Astrocyte of the cerebellum (primary cell): ENCODE data around the gene PCF11.
A peak's percentile ranks its signal among the peaks of the same experiment; 100 is the strongest.

Experiments
- DNase-seq: peaks from one replicate; pipeline ENCODE4 v3.0.0-alpha.2; 2011; ENCODE audit warnings: low read depth
- H3K4me3 ChIP-seq: 2 replicates; pipeline ENCODE4 v1.5.1; 2011; ENCODE audit warnings: mild to moderate bottlenecking, low read depth, low read length, moderate library complexity
- CTCF ChIP-seq: IDR thresholded peaks from 2 replicates; pipeline ENCODE4 v1.5.1; 2012; ENCODE audit warnings: low read length, low read depth, moderate library complexity, mild to moderate bottlenecking; ENCODE audit errors: missing control alignments
- in situ Hi-C: cut with HindIII; loops from 2 replicates; pipeline ENCODE4 v1.10.0; 2017; ENCODE audit warnings: low sequenced_read_pairs

The PCF11 gene

GRCh38 chr11:83181815-83182214 lies 24.9 kb downstream of the PCF11 start:
- DNase-seq: no peak
- in situ Hi-C loops: no loop called here
- TF ChIP-seq CTCF: no peak
- no peak overlapping the region for H3K4me3 ChIP-seq

- H3K4me3 ChIP-seq: no peak overlapping the region
- in situ Hi-C loops: no loop called here
- no peak for DNase-seq
- TF ChIP-seq CTCF: no peak
Measured at GRCh38 chr11:83185767-83186166, 28.8 kb downstream of the PCF11 start.

GRCh38 chr11:83187465-83187864 lies 30.5 kb downstream of the PCF11 start:
- H3K4me3 ChIP-seq: no peak overlapping the region
- in situ Hi-C loops: no loop called here
- no peak for DNase-seq
- no peak for TF ChIP-seq CTCF

- H3K4me3 ChIP-seq: no peak overlapping the region
- in situ Hi-C loops: no loop called here
- no peak for TF ChIP-seq CTCF
- DNase-seq: no peak
Measured at GRCh38 chr11:83191491-83191890, 34.6 kb downstream of the PCF11 start.

GRCh38 chr11:83191986-83192385 lies 35.1 kb downstream of the PCF11 start:
- in situ Hi-C loops: no loop called here
- no peak overlapping the region for H3K4me3 ChIP-seq
- TF ChIP-seq CTCF: no peak
- no peak for DNase-seq

GRCh38 chr11:83192606-83193245 lies 35.8 kb downstream of the PCF11 start:
- DNase-seq: no peak
- peak overlapping the region; percentile 84 for H3K4me3 ChIP-seq
- TF ChIP-seq CTCF: no peak
- in situ Hi-C loops: no loop called here
